HEK293 (cell line): ENCODE measurements around the gene CCDC183.

Source experiments
- GLI4 ChIP-seq: fragments of 450-650 bp; formaldehyde crosslinking; IDR thresholded peaks from 2 replicates; pipeline ENCODE4 v1.5.1; 2016; ENCODE audit warnings: missing biosample characterization, missing genetic modification characterization
- GLIS1 ChIP-seq: fragments of 450-650 bp; formaldehyde crosslinking; IDR thresholded peaks from 2 replicates; pipeline ENCODE4 v1.5.1; 2016; ENCODE audit warnings: missing biosample characterization, missing genetic modification characterization
- HOXD13 ChIP-seq: sonication (generic); formaldehyde crosslinking; IDR thresholded peaks from 2 replicates; pipeline ENCODE4 v1.8.0; 2022; ENCODE audit warnings: missing genetic modification reagents, borderline replicate concordance
- KLF8 ChIP-seq: fragments of 450-650 bp; formaldehyde crosslinking; IDR thresholded peaks from 2 replicates; pipeline ENCODE4 v1.5.1; 2016; ENCODE audit warnings: missing biosample characterization, missing genetic modification characterization
- MZF1 ChIP-seq: fragments of 450-650 bp; formaldehyde crosslinking; IDR thresholded peaks from 2 replicates; pipeline ENCODE4 v1.5.1; 2017; ENCODE audit warnings: missing biosample characterization, missing genetic modification characterization, borderline replicate concordance
- PRDM1 ChIP-seq: fragments of 450-650 bp; formaldehyde crosslinking; IDR thresholded peaks from 2 replicates; pipeline ENCODE4; 2016; ENCODE audit warnings: missing biosample characterization, missing genetic modification characterization
- SCRT1 ChIP-seq: fragments of 450-650 bp; formaldehyde crosslinking; IDR thresholded peaks from 2 replicates; pipeline ENCODE4 v1.5.1; 2016; ENCODE audit warnings: missing biosample characterization, missing genetic modification characterization, borderline replicate concordance
- TRIM28 ChIP-seq: IDR thresholded peaks from 2 replicates; pipeline ENCODE4 v1.6.1; 2011; ENCODE audit warnings: low read length, control low read depth, borderline replicate concordance
- WT1 ChIP-seq: fragments of 450-650 bp; formaldehyde crosslinking; IDR thresholded peaks from 2 replicates; pipeline ENCODE4 v1.5.1; 2016; ENCODE audit warnings: missing biosample characterization, missing genetic modification characterization
- ZBTB21 ChIP-seq: fragments of 450-650 bp; formaldehyde crosslinking; IDR thresholded peaks from 2 replicates; pipeline ENCODE4 v1.5.1; 2017; ENCODE audit warnings: missing biosample characterization, missing genetic modification characterization
- ZEB2 ChIP-seq: fragments of 450-650 bp; formaldehyde crosslinking; IDR thresholded peaks from 2 replicates; pipeline ENCODE4 v1.5.1; 2016; ENCODE audit warnings: missing biosample characterization, missing genetic modification characterization
- ZFP41 ChIP-seq: fragments of 450-650 bp; formaldehyde crosslinking; IDR thresholded peaks from 2 replicates; pipeline ENCODE4 v1.5.1; 2016; ENCODE audit warnings: missing biosample characterization, missing genetic modification characterization, borderline replicate concordance
- ZFP69B ChIP-seq: fragments of 450-650 bp; formaldehyde crosslinking; IDR thresholded peaks from 2 replicates; pipeline ENCODE4 v1.5.1; 2016; ENCODE audit warnings: missing biosample characterization, missing genetic modification characterization
- ZIC2 ChIP-seq: fragments of 450-650 bp; formaldehyde crosslinking; IDR thresholded peaks from 2 replicates; pipeline ENCODE4 v1.5.1; 2016; ENCODE audit warnings: missing biosample characterization, missing genetic modification characterization
- ZNF157 ChIP-seq: fragments of 450-650 bp; formaldehyde crosslinking; IDR thresholded peaks from 2 replicates; pipeline ENCODE4 v1.5.1; 2016; ENCODE audit warnings: missing biosample characterization, missing genetic modification characterization
- ZNF169 ChIP-seq: fragments of 450-650 bp; formaldehyde crosslinking; IDR thresholded peaks from 2 replicates; pipeline ENCODE4 v1.5.1; 2016; ENCODE audit warnings: missing biosample characterization, missing genetic modification characterization
- ZNF23 ChIP-seq: fragments of 450-650 bp; formaldehyde crosslinking; IDR thresholded peaks from 2 replicates; pipeline ENCODE4 v1.5.1; 2016; ENCODE audit warnings: missing biosample characterization, missing genetic modification characterization, borderline replicate concordance
- ZNF274 ChIP-seq, 2 experiments: fragments of 200-500 bp in 1 of 2; fragments of 450-650 bp in 1 of 2; sonication (Bioruptor generic) in 1 of 2; formaldehyde crosslinking in 1 of 2; IDR thresholded peaks; 2 replicates each; pipeline versions ENCODE4 v1.5.1 to v1.6.1; 2014 to 2016; ENCODE audit warnings: borderline replicate concordance in 1 of 2, inconsistent platforms in 1 of 2, low read length in 1 of 2, missing biosample characterization in 1 of 2, missing genetic modification characterization in 1 of 2
- ZNF311 ChIP-seq: fragments of 450-650 bp; formaldehyde crosslinking; IDR thresholded peaks from 2 replicates; pipeline ENCODE4 v1.5.1; 2017; ENCODE audit warnings: missing biosample characterization, missing genetic modification characterization, borderline replicate concordance
- ZNF366 ChIP-seq: fragments of 450-650 bp; formaldehyde crosslinking; conservative IDR thresholded peaks from 2 replicates; pipeline ENCODE4 v1.5.1; 2016; ENCODE audit warnings: missing biosample characterization, missing genetic modification characterization
- ZNF394 ChIP-seq: fragments of 450-650 bp; formaldehyde crosslinking; IDR thresholded peaks from 2 replicates; pipeline ENCODE4 v1.5.1; 2016; ENCODE audit warnings: missing biosample characterization, missing genetic modification characterization, mild to moderate bottlenecking, moderate library complexity, borderline replicate concordance
- ZNF48 ChIP-seq: fragments of 450-650 bp; formaldehyde crosslinking; IDR thresholded peaks from 2 replicates; pipeline ENCODE4 v1.5.1; 2016; ENCODE audit warnings: missing biosample characterization, missing genetic modification characterization
- ZNF548 ChIP-seq: fragments of 450-650 bp; formaldehyde crosslinking; IDR thresholded peaks from 2 replicates; pipeline ENCODE4 v1.5.1; 2016; ENCODE audit warnings: missing biosample characterization, missing genetic modification characterization
- ZNF560 ChIP-seq: fragments of 450-650 bp; formaldehyde crosslinking; IDR thresholded peaks from 2 replicates; pipeline ENCODE4 v1.5.1; 2017; ENCODE audit warnings: missing biosample characterization, missing genetic modification characterization, borderline replicate concordance
- ZNF585B ChIP-seq: fragments of 450-650 bp; formaldehyde crosslinking; IDR thresholded peaks from 2 replicates; pipeline ENCODE4 v1.5.1; 2016; ENCODE audit warnings: missing biosample characterization, missing genetic modification characterization
- ZNF626 ChIP-seq: fragments of 450-650 bp; sonication (Bioruptor Pico); formaldehyde crosslinking; IDR thresholded peaks from 2 replicates; pipeline ENCODE4 v1.5.1; 2018; ENCODE audit warnings: missing biosample characterization, missing genetic modification characterization, inconsistent platforms
- ZNF658 ChIP-seq: fragments of 450-650 bp; formaldehyde crosslinking; IDR thresholded peaks from 2 replicates; pipeline ENCODE4; 2016; ENCODE audit warnings: missing biosample characterization, missing genetic modification characterization
- ZNF664 ChIP-seq: fragments of 450-650 bp; formaldehyde crosslinking; IDR thresholded peaks from 2 replicates; pipeline ENCODE4 v1.5.1; 2016; ENCODE audit warnings: missing biosample characterization, missing genetic modification characterization
- ZNF701 ChIP-seq: fragments of 450-650 bp; formaldehyde crosslinking; IDR thresholded peaks from 2 replicates; pipeline ENCODE4 v1.5.1; 2016; ENCODE audit warnings: missing biosample characterization, missing genetic modification characterization
- ZNF785 ChIP-seq: fragments of 450-650 bp; formaldehyde crosslinking; IDR thresholded peaks from 2 replicates; pipeline ENCODE4 v1.5.1; 2016; ENCODE audit warnings: missing biosample characterization, missing genetic modification characterization
- ZSCAN23 ChIP-seq: fragments of 450-650 bp; formaldehyde crosslinking; IDR thresholded peaks from 2 replicates; pipeline ENCODE4 v1.5.1; 2016; ENCODE audit warnings: missing biosample characterization, missing genetic modification characterization
- TF ChIP-seq, protein P1 (sequence below): fragments of 450-650 bp; formaldehyde crosslinking; IDR thresholded peaks from 2 replicates; pipeline ENCODE4 v1.5.1; 2016; ENCODE audit warnings: missing biosample characterization, missing genetic modification characterization
- TF ChIP-seq, protein P2 (sequence below): fragments of 450-650 bp; formaldehyde crosslinking; IDR thresholded peaks from 2 replicates; pipeline ENCODE4 v1.5.1; 2016; ENCODE audit warnings: missing biosample characterization, missing genetic modification characterization
- TF ChIP-seq, protein P3 (sequence below): fragments of 450-650 bp; formaldehyde crosslinking; IDR thresholded peaks from 2 replicates; pipeline ENCODE4 v1.5.1; 2017; ENCODE audit warnings: missing biosample characterization, missing genetic modification characterization
- TF ChIP-seq, protein P4 (sequence below): fragments of 450-650 bp; formaldehyde crosslinking; IDR thresholded peaks from 2 replicates; pipeline ENCODE4 v1.5.1; 2017; ENCODE audit warnings: missing biosample characterization, missing genetic modification characterization
- TF ChIP-seq, protein P5 (sequence below): fragments of 450-650 bp; formaldehyde crosslinking; IDR thresholded peaks from 2 replicates; pipeline ENCODE4 v1.5.1; 2016; ENCODE audit warnings: missing biosample characterization, missing genetic modification characterization

CCDC183 gene

DNA sequence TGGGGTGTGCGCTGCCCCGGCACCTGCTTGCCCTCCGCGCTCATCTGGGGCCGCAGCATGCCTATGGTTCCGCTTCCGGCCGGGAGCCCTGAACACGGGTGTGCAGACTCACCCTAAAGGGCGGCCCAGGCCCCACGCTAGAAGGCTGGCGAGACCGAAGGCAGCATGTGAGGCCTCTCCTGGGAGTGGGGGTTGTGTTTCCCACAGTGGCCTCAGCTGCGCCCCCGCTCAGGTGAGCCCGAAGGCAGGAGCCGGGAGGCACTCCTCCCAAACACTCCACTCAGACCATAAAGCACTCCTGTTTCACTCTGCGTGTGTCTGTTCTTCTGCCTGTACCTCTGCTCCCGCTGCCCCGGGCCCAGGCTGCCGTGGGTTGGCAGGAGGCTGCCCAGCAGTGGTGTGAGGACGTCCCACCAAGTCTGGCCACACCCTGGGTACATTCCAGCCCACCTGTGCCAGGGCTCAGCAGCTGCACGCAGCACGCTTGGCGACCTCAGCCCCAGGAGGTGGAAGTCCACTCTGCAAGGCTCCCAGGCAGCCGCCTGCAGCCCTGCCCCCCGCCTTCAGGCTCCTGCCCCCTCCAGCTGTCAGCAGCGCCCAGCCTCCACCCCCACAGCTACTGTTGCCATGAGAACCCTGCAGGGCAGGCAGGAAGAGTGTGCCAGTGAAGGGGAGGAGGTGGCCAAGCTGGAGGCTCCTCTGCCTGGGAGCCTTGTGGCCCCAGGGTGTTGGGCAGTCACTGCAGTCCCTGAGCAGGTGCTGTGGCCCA is 44.9 kb downstream of the CCDC183 start (continued):
- TF ChIP-seq, protein P1, sequence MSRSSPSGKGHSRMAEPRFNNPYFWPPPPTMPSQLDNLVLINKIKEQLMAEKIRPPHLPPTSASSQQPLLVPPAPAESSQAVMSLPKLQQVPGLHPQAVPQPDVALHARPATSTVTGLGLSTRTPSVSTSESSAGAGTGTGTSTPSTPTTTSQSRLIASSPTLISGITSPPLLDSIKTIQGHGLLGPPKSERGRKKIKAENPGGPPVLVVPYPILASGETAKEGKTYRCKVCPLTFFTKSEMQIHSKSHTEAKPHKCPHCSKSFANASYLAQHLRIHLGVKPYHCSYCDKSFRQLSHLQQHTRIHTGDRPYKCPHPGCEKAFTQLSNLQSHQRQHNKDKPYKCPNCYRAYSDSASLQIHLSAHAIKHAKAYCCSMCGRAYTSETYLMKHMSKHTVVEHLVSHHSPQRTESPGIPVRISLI (tag by site-specific recombination) = no peak
- no peak for TF ChIP-seq ZBTB21 (tag by site-specific recombination)
- TF ChIP-seq ZNF626 (tag by site-specific recombination) = no peak
- TF ChIP-seq ZNF394 (tag by site-specific recombination) = no peak
- TF ChIP-seq ZNF560 = no peak
- no peak for TF ChIP-seq ZNF785 (tag by site-specific recombination)
- TF ChIP-seq, protein P2, sequence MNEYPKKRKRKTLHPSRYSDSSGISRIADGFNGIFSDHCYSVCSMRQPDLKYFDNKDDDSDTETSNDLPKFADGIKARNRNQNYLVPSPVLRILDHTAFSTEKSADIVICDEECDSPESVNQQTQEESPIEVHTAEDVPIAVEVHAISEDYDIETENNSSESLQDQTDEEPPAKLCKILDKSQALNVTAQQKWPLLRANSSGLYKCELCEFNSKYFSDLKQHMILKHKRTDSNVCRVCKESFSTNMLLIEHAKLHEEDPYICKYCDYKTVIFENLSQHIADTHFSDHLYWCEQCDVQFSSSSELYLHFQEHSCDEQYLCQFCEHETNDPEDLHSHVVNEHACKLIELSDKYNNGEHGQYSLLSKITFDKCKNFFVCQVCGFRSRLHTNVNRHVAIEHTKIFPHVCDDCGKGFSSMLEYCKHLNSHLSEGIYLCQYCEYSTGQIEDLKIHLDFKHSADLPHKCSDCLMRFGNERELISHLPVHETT (tag by site-specific recombination) = 0 out of 2 replicates have a peak, but pooled peaks have one; percentile 12
- TF ChIP-seq ZFP41 (tag by site-specific recombination) = no peak
- no peak for TF ChIP-seq ZNF48
- no peak for TF ChIP-seq ZNF311 (tag by site-specific recombination)
- TF ChIP-seq ZNF585B (tag by site-specific recombination) = no peak
- TF ChIP-seq PRDM1 (tag by site-specific recombination) = no peak
- TF ChIP-seq GLI4 (tag by site-specific recombination) = no peak
- no peak; the same call in 1 of the 2 replicates for TF ChIP-seq ZFP69B (tag by site-specific recombination)
- no peak for TF ChIP-seq SCRT1 (tag by site-specific recombination)
- TF ChIP-seq ZEB2 (tag by site-specific recombination) = no peak
- no peak for TF ChIP-seq ZNF658 (tag by site-specific recombination)
- TF ChIP-seq ZNF274 (IDR thresholded peaks at IDR 0.05; ENCODE audit: low read length) = no peak
- no peak for TF ChIP-seq ZNF274 (tag by site-specific recombination; IDR thresholded peaks at IDR 0.05; ENCODE audit: borderline replicate concordance)
- no peak for TF ChIP-seq HOXD13
- TF ChIP-seq, protein P3, sequence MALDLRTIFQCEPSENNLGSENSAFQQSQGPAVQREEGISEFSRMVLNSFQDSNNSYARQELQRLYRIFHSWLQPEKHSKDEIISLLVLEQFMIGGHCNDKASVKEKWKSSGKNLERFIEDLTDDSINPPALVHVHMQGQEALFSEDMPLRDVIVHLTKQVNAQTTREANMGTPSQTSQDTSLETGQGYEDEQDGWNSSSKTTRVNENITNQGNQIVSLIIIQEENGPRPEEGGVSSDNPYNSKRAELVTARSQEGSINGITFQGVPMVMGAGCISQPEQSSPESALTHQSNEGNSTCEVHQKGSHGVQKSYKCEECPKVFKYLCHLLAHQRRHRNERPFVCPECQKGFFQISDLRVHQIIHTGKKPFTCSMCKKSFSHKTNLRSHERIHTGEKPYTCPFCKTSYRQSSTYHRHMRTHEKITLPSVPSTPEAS (tag by site-specific recombination) = no peak
- TF ChIP-seq ZSCAN23 (tag by site-specific recombination) = no peak
- TF ChIP-seq ZNF366 (tag by site-specific recombination) = peak; percentile 62
- TF ChIP-seq WT1 = peak; percentile 54; the same call in 1 of the 2 replicates
- TF ChIP-seq MZF1 (tag by site-specific recombination) = no peak
- TF ChIP-seq ZNF169 = no peak
- no peak for TF ChIP-seq ZNF701
- no peak for TF ChIP-seq ZNF157 (tag by site-specific recombination)
- TF ChIP-seq, protein P4, sequence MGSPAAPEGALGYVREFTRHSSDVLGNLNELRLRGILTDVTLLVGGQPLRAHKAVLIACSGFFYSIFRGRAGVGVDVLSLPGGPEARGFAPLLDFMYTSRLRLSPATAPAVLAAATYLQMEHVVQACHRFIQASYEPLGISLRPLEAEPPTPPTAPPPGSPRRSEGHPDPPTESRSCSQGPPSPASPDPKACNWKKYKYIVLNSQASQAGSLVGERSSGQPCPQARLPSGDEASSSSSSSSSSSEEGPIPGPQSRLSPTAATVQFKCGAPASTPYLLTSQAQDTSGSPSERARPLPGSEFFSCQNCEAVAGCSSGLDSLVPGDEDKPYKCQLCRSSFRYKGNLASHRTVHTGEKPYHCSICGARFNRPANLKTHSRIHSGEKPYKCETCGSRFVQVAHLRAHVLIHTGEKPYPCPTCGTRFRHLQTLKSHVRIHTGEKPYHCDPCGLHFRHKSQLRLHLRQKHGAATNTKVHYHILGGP (tag by site-specific recombination) = no peak
- peak; percentile 63 for TF ChIP-seq KLF8 (tag by site-specific recombination)
- TF ChIP-seq, protein P5, sequence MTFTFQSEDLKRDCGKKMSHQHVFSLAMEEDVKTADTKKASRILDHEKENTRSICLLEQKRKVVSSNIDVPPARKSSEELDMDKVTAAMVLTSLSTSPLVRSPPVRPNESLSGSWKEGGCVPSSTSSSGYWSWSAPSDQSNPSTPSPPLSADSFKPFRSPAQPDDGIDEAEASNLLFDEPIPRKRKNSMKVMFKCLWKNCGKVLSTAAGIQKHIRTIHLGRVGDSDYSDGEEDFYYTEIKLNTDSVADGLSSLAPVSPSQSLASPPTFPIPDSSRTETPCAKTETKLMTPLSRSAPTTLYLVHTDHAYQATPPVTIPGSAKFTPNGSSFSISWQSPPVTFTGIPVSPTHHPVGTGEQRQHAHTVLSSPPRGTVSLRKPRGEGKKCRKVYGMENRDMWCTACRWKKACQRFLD (tag by site-specific recombination) = no peak
- no peak for TF ChIP-seq ZNF23 (tag by site-specific recombination)
- TF ChIP-seq ZIC2 (tag by site-specific recombination) = peak; percentile 99
- no peak for TF ChIP-seq TRIM28
- no peak for TF ChIP-seq ZNF548
- TF ChIP-seq GLIS1 = peak; percentile 97
- no peak for TF ChIP-seq ZNF664
